Mesenchymal stem cell (in vitro differentiated cells and primary cell): ENCODE results near the gene NRXN3.
A peak's percentile ranks its signal among the peaks of the same experiment; 100 is the strongest.

Experiments
- DNase-seq: peaks from one replicate; pipeline ENCODE4 v3.0.0-alpha.2; 2013
- H2AFZ ChIP-seq: one replicate; pipeline ENCODE4 v1.6.1; 2013; ENCODE audit warnings: low read depth, mild to moderate bottlenecking, control low read depth, inconsistent platforms, low read length, moderate library complexity
- H2AK5ac ChIP-seq: 2 replicates; pipeline ENCODE4 v1.6.1; 2013; ENCODE audit warnings: low read length, moderate library complexity, mild to moderate bottlenecking, inconsistent platforms; ENCODE audit not compliant: severe bottlenecking
- H2BK120ac ChIP-seq: one replicate; pipeline ENCODE4 v1.6.1; 2013; ENCODE audit warnings: low read depth, mild to moderate bottlenecking, inconsistent platforms, low read length, moderate library complexity
- H2BK12ac ChIP-seq, 2 experiments: one replicate each; pipeline ENCODE4 v1.6.1; 2013; ENCODE audit warnings: inconsistent platforms in 2 of 2, low read length in 2 of 2, mild to moderate bottlenecking in 2 of 2, moderate library complexity in 2 of 2, control low read depth in 1 of 2
- H2BK15ac ChIP-seq: one replicate; pipeline ENCODE4 v1.6.1; 2013; ENCODE audit warnings: mild to moderate bottlenecking, low read depth, inconsistent platforms; ENCODE audit not compliant: poor library complexity, severe bottlenecking
- H2BK5ac ChIP-seq: 2 replicates; pipeline ENCODE4 v1.6.1; 2013; ENCODE audit warnings: low read depth, mild to moderate bottlenecking, low read length, control low read depth, inconsistent platforms; ENCODE audit not compliant: poor library complexity, severe bottlenecking
- H3K14ac ChIP-seq, 2 experiments: one replicate each; pipeline ENCODE4 v1.6.1; 2013; ENCODE audit warnings: inconsistent platforms in 2 of 2, low read length in 2 of 2, control low read depth in 1 of 2, mild to moderate bottlenecking in 1 of 2, moderate library complexity in 1 of 2
- H3K18ac ChIP-seq, 2 experiments: one replicate each; pipeline ENCODE4 v1.6.1; 2013; ENCODE audit warnings: inconsistent platforms in 2 of 2, low read length in 2 of 2, control low read depth in 1 of 2, low read depth in 1 of 2, mild to moderate bottlenecking in 1 of 2
- H3K23ac ChIP-seq, 2 experiments: one replicate each; pipeline ENCODE4 v1.6.1; 2013; ENCODE audit warnings: inconsistent platforms in 2 of 2, low read length in 2 of 2, mild to moderate bottlenecking in 2 of 2, moderate library complexity in 2 of 2, control low read depth in 1 of 2
- H3K27ac ChIP-seq: 2 replicates; pipeline ENCODE4 v1.5.1; 2013; ENCODE audit warnings: mild to moderate bottlenecking, moderate library complexity, low read length, control low read depth, inconsistent platforms; ENCODE audit not compliant: poor library complexity, severe bottlenecking
- H3K27me3 ChIP-seq, 2 experiments: 2 replicates each; pipeline versions ENCODE4 v1.6.1 to v1.7.0; 2013; ENCODE audit warnings: low read length in 2 of 2, mild to moderate bottlenecking in 2 of 2, moderate library complexity in 2 of 2, control low read depth in 1 of 2, inconsistent platforms in 1 of 2; ENCODE audit not compliant: control insufficient read depth in 1 of 2, insufficient read depth in 1 of 2
- H3K36me3 ChIP-seq, 2 experiments: 2 replicates each; pipeline versions ENCODE4 v1.6.1 to v1.7.0; 2013; ENCODE audit warnings: low read length in 2 of 2, control low read depth in 1 of 2, inconsistent platforms in 1 of 2, low read depth in 1 of 2, mild to moderate bottlenecking in 1 of 2; ENCODE audit not compliant: insufficient read depth in 2 of 2, control insufficient read depth in 1 of 2
- H3K4ac ChIP-seq, 2 experiments: one replicate each; pipeline ENCODE4 v1.6.1; 2013; ENCODE audit warnings: inconsistent platforms in 2 of 2, low read length in 2 of 2, mild to moderate bottlenecking in 2 of 2, moderate library complexity in 2 of 2, control low read depth in 1 of 2, low read depth in 1 of 2
- H3K4me1 ChIP-seq: 2 replicates; pipeline ENCODE4 v1.6.1; 2013; ENCODE audit warnings: low read depth, low read length, control low read depth; ENCODE audit not compliant: control insufficient read depth, insufficient read depth
- H3K4me2 ChIP-seq: 2 replicates; pipeline ENCODE4 v1.6.1; 2013; ENCODE audit warnings: low read length, mild to moderate bottlenecking, inconsistent platforms; ENCODE audit not compliant: poor library complexity, severe bottlenecking
- H3K4me3 ChIP-seq, 2 experiments: 2 replicates each; pipeline versions ENCODE4 v1.5.1 to v1.7.0; 2013; ENCODE audit warnings: low read length in 2 of 2, mild to moderate bottlenecking in 2 of 2, control low read depth in 1 of 2, low read depth in 1 of 2; ENCODE audit not compliant: insufficient read depth in 1 of 2
- H3K79me1 ChIP-seq: replicated peaks from 2 replicates; pipeline ENCODE4 v1.6.1; 2013; ENCODE audit warnings: mild to moderate bottlenecking, control low read depth, low read length, inconsistent platforms; ENCODE audit not compliant: poor library complexity, severe bottlenecking
- H3K9ac ChIP-seq: 2 replicates; pipeline ENCODE4 v1.7.0; 2013; ENCODE audit warnings: mild to moderate bottlenecking, low read length, moderate library complexity
- H3K9me3 ChIP-seq: 2 replicates; pipeline ENCODE4 v1.7.0; 2013; ENCODE audit warnings: mild to moderate bottlenecking, low read length; ENCODE audit not compliant: control insufficient read depth
- H4K8ac ChIP-seq: one replicate; pipeline ENCODE4 v1.6.1; 2013; ENCODE audit warnings: inconsistent platforms, mild to moderate bottlenecking, low read length, moderate library complexity
- H4K91ac ChIP-seq: one replicate; pipeline ENCODE4 v1.6.1; 2013; ENCODE audit warnings: mild to moderate bottlenecking, low read length, inconsistent platforms
- WGBS: methylation state at CpG from one replicate; pipeline ENCODE4 v1.1.7; 2013; ENCODE audit warnings: mixed read lengths; 5-methylcytosine and 5-hydroxymethylcytosine counted together

The NRXN3 gene

DNA sequence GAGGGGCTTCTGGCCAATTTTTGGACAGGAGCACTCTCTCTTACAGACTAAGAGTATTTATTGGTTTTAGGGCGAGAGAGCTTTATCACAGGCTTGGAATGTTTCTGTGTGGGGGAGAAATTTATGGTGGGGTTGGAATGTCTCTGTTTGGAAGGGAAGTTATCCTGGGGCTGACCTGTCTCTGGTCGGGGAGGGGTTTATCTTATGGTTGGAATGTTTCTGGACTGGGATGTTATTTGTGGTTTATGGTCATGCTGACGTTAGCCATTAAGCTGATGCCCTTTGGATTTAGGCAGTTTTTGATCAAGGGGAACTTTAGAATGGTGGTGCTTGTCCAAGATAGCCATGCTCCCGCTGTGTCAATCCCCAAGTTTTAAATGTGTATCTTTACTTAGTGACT, 1426.4 kb downstream of the NRXN3 start:
- H3K4me3 ChIP-seq, result no peak overlapping the region

DNA sequence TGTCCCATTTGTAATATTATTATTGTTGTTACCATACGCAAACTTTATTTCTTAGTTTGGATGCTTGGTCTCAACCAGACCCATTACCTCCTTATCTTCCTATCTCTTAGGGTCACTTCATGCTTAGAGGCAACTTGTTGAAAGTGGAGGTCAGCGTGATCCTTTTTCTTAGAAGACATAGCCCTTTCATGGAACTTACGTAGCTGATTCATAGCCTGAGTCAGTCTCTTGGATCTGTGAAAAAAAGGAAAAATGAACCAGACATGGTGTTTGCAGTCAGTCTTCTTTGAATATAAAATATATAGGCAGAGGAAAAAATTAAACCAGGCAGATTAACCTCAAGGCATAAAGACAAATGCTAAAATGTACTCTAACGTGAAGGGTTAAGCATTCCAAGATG, 1427.4 kb downstream of the NRXN3 start:
- no peak overlapping the region for H3K23ac ChIP-seq
- H3K27me3 ChIP-seq, result peaks cover 0 to 2% of the 10 kb centered on the region in 2 experiments
- H2AK5ac ChIP-seq, result peak overlapping the region; percentile 67
- no peak overlapping the region for H3K14ac ChIP-seq
- H2BK12ac ChIP-seq, result no peak overlapping the region
- no peak overlapping the region for H2AFZ ChIP-seq
- no peaks in the 10 kb centered on the region for H3K79me1 ChIP-seq
- H2BK120ac ChIP-seq, result no peak overlapping the region
- peak overlapping the region; percentile 49 for H3K27ac ChIP-seq
- no peak overlapping the region for H3K4me3 ChIP-seq
- H3K18ac ChIP-seq, result no peak overlapping the region
- H3K36me3 ChIP-seq, result no peaks in the 10 kb centered on the region
- WGBS, result 69% methylated on average over 3 of the region's 4 CpGs
- H3K4me1 ChIP-seq, result no peaks in the 10 kb centered on the region
- H3K9ac ChIP-seq, result no peak overlapping the region
- DNase-seq, result peak; percentile 57
- no peak overlapping the region for H2BK15ac ChIP-seq
- H3K9me3 ChIP-seq, result no peaks in the 10 kb centered on the region
- no peak overlapping the region for H2BK5ac ChIP-seq
- H4K91ac ChIP-seq, result no peak overlapping the region
- H3K4ac ChIP-seq, result no peak overlapping the region
- H4K8ac ChIP-seq, result no peak overlapping the region
- no peak overlapping the region for H3K4me2 ChIP-seq

More for the DNA sequence above, 1426.4 kb downstream of the NRXN3 start:
- Histone ChIP-seq H3K4me1 (no peaks in the 10 kb centered on the region), H3K27ac (peak overlapping the region; percentile 86), H3K23ac (no peak overlapping the region), H3K9ac (no peak overlapping the region), H3K14ac (no peak overlapping the region), H4K8ac (no peak overlapping the region), H3K9me3 (no peaks in the 10 kb centered on the region), H2AFZ (no peak overlapping the region), H2BK5ac (no peak overlapping the region), H3K4me2 (no peak overlapping the region), H2AK5ac (no peak overlapping the region), H3K79me1 (no peaks in the 10 kb centered on the region), H2BK120ac (no peak overlapping the region), H2BK12ac (no peak overlapping the region), H3K4ac (no peak overlapping the region), H3K27me3 (peaks cover 0 to 2% of the 10 kb centered on the region in 2 experiments), H2BK15ac (no peak overlapping the region), H4K91ac (no peak overlapping the region), H3K18ac (no peak overlapping the region), H3K36me3 (no peaks in the 10 kb centered on the region)
- peak; percentile 56 for DNase-seq
- 25% methylated on average over 4 of the region's 4 CpGs for WGBS

DNA sequence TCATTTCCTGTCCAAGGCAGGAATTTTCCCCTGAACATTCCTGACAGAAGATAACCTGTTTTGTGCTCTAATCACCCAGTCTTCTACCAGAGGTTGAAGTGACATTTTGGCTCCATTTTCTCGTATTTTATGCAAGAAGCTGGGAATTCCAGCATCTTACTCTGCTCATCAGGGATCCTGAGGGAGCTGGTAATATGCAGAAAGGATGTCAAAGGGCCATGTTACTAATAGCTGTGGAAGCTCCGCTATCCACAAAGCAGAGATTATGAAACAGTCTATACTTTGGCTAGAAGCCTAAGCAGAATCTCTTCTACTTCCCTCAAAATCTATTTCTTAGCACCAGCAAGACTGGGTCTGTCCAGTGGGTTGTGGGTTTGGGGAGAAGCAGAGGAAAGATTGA, 1428.2 kb downstream of the NRXN3 start:
- no peak overlapping the region for H3K18ac ChIP-seq
- DNase-seq, result peak; percentile 74
- no peaks in the 10 kb centered on the region for H3K79me1 ChIP-seq
- H2BK5ac ChIP-seq, result no peak overlapping the region
- H2AK5ac ChIP-seq, result peak overlapping the region; percentile 26
- H2BK120ac ChIP-seq, result no peak overlapping the region
- H3K4me3 ChIP-seq, result peak overlapping the region in 1 of 2 experiments; percentile 34
- H3K36me3 ChIP-seq, result no peaks in the 10 kb centered on the region
- H4K91ac ChIP-seq, result no peak overlapping the region
- no peaks in the 10 kb centered on the region for H3K9me3 ChIP-seq
- no peak overlapping the region for H4K8ac ChIP-seq
- H3K4me1 ChIP-seq, result no peaks in the 10 kb centered on the region
- no peak overlapping the region for H2BK15ac ChIP-seq
- no peak overlapping the region for H3K14ac ChIP-seq
- no peak overlapping the region for H3K9ac ChIP-seq
- H2BK12ac ChIP-seq, result no peak overlapping the region
- peak overlapping the region; percentile 60 for H3K27ac ChIP-seq
- no peak overlapping the region for H2AFZ ChIP-seq
- H3K4ac ChIP-seq, result no peak overlapping the region
- peaks cover 0 to 2% of the 10 kb centered on the region in 2 experiments for H3K27me3 ChIP-seq
- no peak overlapping the region for H3K4me2 ChIP-seq
- H3K23ac ChIP-seq, result no peak overlapping the region
- WGBS, result 40% methylated on average over 1 of the region's 2 CpGs

DNA sequence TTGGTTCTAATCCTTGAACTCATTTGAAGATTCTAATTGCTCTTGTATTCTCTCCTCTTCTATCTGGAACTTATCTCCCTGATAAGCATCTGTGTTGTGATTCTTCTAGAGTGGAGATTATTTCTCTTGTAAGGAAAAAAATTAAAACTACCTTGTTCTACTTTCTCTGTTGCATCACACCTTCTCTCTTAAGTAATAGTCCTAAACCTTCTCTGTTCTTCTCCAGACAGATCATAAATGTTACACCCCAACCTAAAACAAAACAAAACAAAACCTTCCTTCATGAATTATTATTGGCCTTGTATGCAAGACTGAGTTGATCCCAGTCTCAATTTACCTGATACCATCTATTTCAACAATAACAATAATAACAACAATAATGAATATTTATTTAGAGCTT, 1429.1 kb downstream of the NRXN3 start:
- Histone ChIP-seq H3K18ac (no peak overlapping the region), H4K91ac (no peak overlapping the region), H3K14ac (no peak overlapping the region), H3K4me2 (no peak overlapping the region), H3K9ac (no peak overlapping the region), H3K4ac (no peak overlapping the region), H3K23ac (no peak overlapping the region), H2BK12ac (no peak overlapping the region), H2BK120ac (no peak overlapping the region), H2BK15ac (no peak overlapping the region), H3K4me1 (no peaks in the 10 kb centered on the region), H2AK5ac (no peak overlapping the region), H3K27me3 (peaks cover 0 to 2% of the 10 kb centered on the region in 2 experiments), H2BK5ac (no peak overlapping the region), H4K8ac (no peak overlapping the region), H3K36me3 (no peaks in the 10 kb centered on the region), H3K9me3 (no peaks in the 10 kb centered on the region), H3K4me3 (no peak overlapping the region), H2AFZ (no peak overlapping the region), H3K27ac (no peak overlapping the region), H3K79me1 (no peaks in the 10 kb centered on the region)
- DNase-seq, result no peak
